NCI-H1092 (cell line): ENCODE data around the gene CDK18.
A peak's percentile ranks its signal among the peaks of the same experiment; 100 is the strongest.

Experiments
- DNase-seq: peaks from one replicate; lab custom pipeline; 2025; lab: John Stamatoyannopoulos, UW

CDK18 gene

DNA sequence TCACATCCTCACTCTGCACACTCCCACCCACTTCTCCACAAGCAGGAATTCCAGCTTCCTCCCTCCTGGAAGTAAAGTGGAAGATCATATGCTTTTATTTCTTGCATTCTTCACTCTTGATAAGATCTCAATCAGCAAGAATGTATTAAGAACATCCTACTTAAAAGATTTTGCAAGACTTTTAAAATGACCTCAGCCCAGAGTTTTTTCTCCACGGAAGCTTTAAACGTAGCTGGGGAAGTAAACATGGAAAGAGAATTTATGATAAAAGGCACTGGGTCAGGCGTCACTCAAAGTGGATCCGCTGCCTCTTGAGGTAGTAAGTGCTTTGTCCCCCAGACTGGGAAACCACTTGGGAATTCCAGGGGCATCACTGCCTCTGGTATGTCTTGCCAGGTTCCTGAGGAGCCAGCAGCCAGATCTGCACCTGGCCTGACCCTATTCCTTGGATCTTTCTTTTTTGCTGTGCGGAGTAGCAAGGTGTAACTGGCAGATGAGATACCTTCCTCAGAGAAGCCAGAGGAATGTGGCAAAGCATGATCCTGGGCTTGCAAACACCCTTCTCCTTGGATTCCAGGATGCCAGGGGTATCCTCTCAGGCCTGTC lies 33.9 kb downstream of the CDK18 start:
- no peak for DNase-seq

DNA sequence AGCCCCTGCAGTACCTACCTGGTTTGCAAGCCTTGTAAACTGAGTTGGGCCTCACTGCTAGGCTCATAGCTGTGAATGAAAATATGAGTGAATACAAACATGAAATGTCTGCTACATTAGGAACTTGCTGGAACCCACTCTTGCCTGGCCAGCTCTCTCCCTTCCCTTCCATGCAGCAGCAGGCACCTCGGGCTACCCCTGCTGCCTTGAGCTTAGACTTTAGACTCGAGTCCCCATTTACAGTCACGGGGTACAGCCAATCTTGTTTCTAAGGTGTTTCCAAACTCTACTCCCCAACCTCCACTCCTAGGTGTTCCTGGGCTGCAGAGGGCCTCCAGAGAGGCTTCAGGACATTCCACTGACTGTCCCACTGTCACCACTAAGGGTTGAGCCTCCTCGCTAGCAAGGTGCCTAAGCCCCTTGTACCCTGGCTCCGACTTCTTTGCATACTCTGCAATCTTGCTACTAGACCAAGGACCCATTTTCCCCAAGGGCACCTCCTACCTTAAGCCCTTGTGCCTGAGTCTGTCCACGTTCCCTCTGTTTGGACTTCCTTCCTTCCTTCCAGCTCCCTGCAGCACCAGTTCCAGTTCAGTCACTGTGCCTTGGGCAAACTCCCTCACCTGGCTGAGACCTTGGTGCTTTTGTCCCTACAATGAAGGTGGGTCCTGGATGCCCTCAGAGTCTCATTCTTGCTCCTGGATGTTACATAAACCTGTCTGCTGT lies 36.9 kb downstream of the CDK18 start:
- no peak for DNase-seq

DNA sequence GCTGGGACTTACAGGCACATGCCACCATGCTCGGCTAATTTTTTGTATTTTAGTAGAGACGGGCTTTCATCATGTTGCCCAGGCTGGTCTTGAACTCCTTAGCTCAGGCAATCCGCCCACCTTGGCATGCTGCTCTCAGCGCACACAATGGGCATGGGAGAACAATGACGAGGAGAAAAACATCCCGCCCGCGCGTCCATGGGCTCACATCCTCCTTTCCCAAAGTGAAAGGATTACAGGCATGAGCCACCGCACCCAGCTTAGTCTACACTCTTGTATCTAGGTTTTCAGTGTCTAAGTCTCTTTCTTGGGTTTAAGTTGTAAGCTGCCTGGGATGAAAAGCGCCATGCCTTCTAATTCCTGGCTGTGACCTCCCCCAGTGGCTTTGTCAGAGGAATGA lies 37.9 kb downstream of the CDK18 start:
- no peak for DNase-seq

DNA sequence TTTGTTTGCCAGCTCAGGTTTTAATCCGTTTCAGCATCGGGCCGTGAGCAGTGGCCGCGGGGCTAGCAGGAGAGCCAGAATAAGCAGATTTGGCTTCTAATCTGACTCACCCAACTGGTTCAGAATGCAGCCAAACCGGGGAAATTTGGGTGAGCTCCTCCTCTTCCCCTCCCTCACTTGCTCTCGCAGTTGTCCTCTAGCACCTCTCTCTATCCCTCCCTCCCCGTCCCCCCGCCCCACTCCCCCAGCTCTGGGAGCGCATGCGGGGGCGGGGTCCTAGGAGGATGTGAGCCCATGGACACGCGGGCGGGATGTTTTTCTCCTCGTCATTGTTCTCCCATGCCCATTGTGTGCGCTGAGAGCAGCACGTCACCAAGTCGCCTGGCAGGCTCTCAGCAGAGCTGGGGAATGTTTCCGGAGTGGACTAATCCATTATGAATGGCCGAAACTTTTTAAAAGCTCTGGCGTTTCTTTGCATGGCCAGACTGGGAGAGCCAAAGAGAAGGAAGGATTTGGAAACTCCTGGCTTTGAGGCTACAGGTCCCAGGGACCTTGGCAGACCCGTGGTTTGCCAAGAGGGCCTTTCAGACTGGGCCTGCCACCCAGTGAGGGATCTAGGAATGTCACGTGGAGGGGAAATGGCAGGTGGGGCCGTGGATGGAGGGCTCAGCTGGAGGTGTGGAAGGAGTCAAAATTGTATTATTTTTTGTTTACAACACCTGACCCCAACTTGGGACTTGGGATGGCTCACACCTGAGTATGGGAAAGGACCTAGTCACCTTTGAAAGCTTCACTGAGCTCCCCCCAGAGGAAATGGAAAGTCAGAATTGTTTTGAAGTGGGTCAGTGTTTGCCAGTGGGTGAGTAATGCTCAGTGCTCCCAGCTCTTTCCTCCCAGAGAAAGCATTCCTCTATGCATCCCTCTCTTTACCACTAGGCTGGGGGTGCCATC lies 39.2 kb downstream of the CDK18 start:
- DNase-seq, result peak; percentile 39

DNA sequence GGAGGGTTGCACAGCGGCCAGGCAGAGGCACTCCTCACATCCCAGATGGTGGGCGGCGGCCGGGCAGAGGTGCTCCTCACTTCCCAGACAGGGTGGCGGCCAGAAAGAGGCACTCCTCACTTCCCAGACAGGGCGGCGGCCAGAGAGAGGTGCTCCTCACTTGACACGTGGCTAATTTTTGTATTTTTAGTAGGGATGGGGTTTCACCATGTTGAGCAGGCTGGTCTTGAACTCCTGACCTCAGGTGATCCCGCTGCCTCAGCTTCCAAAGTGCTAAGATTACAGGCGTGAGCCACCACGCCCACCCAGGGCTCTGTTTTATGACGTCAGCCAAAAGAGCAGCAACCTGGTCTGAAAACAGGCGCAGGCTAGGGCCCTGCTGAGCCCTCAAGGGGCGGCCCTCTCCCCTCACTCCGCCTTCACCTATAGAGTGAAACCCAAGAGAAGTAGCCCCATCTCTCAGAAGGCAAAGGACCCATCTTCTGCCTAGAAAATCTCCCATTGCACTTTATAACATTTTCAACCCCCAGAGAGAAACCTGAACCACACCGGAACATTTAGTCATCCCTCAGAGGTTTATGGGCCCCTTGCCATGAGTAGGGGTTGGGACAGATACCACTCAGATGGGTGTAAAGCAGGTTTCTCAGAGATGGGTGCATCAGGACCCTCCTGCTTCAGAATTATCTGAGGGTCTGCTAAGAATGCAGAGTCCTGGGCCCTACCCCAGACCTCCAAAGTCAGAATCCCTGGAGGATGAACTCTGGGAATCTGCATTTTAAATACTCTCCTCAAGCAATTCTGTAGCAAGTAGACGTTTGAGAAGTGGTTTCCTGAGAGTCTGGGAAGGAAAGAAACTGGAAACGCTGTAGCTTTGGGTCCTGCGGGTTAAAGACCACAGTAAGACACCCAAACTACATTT lies 40.8 kb downstream of the CDK18 start:
- DNase-seq, result no peak

DNA sequence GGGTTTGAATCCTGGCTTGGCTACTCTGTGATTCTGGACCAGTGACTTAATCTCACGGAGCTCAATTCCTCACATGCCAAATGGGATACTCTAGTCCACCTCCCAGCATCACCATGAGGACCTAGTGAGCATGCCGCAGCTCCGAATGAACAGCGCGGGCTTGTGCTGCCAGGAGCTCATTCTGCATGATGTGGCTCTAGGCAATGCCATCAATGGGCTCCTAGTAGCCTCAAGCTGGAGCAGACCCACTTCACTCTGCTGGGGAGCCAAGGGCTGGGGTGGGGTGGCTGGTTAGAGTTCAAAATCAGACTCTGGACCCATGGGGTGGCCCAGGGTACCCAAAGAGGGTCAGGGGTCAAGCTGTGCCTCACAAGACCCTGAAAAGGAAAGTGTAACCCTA lies 41.5 kb downstream of the CDK18 start:
- DNase-seq, result no peak

DNA sequence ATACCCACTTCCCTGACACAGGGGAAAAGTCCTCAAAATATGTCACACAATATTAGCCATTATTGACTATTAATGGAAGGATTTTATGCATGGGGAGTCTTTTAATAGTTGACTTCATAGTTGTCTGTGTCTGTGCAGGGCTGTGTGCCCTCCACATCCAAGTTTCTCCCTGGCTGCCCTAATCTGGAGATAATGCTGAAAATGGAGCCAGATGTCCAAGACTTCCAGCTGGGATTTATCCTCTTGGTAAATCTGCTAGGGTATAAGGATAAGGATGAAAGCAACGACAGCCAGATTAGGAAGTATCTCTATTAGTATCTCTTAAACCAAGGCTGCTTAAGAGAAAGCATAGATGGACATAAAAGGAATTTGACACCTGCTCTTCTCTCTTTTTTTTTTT lies 42.1 kb downstream of the CDK18 start:
- DNase-seq, result no peak

DNA sequence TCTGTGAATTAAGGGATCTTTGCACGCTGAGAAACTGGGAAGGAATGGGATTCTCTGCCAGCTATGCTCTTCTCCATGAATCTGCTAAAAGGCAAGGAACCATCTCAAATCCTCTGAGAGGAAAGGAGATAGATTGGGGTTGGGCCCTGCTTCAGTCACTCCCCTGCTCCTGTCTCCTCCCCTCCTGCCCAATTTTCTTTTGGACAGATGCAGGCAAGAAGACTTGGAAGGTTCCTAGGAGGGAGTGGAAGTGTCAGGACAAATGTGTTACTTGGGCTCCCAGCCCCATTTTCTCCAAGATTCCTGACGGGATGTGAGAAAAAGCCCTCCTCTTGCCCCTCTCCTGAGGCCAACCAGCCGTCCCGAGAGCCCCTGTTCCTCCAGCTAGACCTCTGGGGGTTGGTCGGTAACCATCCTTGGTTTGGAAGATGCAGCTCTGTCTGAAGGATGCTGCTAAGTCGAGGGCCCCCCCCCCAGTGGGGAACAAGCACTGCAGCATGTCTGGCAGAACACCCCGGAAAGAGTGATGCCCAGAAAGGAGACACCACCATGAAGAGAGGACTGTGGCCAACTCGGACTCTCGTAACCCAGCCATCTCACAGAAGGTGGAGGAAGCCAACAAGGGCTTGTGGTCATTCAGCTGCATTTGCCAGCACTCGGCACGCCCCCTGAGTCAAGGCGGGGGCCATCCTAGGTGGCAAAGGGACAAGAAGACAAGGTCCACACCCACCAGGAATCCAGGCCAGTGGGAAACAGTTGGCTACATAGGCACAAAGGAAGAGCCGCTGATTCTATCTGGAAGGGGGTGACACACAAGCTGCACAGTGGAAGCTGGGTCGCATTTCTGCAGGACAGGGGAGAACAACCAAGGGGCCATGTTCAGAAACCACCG lies 43.7 kb downstream of the CDK18 start:
- DNase-seq, result no peak

DNA sequence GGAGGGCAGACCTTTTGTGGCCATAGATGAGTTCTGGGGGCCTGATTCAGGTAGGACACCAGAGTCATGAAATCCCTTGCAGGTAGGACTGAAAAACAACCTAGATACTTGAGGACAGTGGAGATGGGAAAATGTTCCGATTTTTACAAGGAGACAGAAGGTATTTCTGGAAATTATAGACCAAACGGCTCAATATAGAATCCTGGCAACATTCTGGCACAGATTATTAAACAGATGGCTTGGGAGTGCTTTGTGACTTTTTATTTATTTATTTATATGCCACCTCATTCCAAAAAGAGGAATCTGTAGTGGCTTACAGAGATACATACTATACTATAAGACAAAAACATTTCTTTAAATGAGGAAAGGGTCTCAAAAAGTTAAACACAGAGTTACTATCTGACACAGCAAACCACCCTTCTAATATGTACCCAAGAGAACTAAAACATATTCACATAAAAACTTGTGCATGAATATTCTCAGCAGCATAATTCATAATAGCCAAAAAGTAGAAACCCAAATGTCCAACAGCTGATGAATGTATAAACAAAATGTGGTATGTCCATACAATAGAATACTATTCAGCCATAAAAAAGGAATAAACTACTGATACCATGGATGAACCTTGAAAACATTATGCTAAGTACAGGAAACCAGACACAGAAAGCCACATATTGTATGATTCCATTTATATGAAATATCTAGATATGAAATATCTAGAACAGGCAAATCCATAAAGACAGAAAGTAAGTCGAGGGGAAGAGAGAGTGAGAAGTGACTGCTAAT lies 49.8 kb downstream of the CDK18 start:
- DNase-seq, result no peak

DNA sequence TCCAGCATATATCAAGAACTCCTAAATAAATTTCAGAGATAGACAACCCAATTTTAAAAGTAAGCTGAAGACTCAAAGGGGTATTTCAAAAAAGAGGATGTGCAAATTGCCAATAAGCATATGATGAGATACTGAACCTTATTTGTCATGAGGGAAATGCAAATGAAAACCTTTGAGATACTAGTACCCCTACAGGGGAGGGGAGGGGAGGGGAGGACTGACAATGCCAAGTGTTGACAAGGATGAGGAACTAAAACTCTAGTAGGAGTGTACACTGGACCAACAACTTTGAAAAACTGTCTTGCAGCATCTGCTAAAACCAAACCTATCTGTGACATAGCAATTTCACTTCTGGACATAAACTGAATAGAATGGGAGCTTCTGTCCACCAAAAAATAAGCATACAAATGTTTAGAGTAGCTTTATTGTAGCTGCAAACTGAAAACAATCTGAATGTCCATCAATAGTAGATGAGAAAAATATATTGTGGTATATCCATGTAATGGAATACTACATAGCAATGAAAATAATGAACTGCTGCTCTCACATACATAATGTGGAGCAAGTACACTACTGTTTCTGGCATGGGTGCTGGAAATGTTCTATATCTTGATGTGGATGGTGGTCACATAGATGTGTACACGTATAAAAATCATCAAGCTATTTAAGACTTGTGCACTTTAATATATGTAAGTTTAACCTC lies 57.2 kb downstream of the CDK18 start:
- DNase-seq, result no peak

DNA sequence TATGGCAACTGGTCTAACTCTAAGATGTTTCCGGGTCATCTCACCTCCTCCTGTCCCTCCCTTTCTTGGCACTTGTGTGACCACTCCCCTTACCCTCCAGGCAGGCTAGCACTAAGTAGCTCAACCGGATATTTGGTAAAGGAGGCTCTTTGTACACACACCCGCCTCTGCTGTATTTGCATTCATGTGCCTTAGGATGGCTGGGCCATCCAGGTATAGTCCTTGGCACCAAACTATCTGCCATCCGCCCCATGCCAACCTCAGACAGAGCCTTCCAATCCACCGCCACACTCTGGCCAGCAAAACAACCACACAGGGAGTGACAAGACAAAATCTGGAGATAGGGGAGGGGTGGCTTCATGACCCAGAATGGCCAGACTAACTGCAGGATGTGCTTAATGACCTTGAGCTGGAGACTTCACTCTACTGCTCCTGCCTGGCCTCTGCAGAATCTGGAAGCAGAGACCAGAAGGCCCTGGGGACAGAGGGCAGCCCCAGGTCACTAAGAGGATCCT lies 59.5 kb downstream of the CDK18 start:
- no peak for DNase-seq

DNA sequence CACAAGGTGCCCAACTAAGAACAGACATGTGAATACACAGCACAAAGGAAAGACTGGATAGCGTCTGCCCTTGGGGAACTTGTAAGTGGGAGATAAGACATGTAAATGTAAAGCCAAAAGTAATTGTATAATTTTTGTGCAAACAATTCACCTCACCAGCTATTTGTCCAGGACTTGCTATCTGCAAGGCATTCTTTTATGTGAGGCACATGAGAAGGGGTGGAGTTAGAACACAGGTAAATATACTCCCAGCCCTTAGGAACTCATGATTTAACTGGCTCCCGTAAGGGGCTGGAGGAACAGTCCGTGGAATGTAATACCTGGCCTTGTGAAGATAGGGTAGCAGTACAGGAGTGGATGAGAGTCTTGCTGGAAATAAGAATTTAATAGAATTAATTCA lies 61.3 kb downstream of the CDK18 start:
- no peak for DNase-seq

DNA sequence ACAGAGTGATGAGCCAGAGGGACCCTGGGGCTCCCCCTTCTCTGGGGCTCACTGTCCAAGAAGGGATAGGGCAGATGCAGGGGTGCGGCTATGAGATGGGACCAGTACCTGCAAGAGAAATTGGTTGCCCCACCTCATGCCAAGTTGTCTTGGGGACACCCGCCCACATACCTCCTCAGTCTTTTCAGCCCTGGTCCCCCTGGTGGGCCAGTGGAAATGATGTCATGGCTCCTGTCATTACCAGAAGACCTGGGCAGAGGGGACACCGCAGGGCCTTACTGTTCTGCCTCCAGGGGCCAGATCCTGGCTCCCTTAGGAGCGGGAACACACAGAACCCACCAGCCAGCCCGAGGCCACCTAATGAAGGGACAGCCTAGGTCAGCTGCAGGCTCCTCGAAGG lies 63.2 kb downstream of the CDK18 start:
- no peak for DNase-seq

DNA sequence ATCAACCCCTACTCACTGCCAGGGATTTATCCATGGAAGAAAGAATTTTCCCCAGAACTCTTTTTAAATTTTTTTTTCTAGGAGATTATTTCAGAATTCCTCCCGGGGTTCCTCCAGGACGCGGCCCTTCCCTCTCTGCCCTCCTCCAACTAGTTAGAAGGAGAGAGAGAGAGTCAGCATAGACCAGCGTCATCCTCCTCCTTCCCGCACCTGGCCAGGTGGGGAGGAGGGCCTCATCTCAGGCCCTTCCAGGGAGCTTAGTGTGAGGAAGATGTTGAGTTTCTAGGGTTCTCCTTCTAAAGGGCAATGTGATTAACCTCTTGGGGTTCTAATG lies 63.6 kb downstream of the CDK18 start:
- DNase-seq, result no peak

DNA sequence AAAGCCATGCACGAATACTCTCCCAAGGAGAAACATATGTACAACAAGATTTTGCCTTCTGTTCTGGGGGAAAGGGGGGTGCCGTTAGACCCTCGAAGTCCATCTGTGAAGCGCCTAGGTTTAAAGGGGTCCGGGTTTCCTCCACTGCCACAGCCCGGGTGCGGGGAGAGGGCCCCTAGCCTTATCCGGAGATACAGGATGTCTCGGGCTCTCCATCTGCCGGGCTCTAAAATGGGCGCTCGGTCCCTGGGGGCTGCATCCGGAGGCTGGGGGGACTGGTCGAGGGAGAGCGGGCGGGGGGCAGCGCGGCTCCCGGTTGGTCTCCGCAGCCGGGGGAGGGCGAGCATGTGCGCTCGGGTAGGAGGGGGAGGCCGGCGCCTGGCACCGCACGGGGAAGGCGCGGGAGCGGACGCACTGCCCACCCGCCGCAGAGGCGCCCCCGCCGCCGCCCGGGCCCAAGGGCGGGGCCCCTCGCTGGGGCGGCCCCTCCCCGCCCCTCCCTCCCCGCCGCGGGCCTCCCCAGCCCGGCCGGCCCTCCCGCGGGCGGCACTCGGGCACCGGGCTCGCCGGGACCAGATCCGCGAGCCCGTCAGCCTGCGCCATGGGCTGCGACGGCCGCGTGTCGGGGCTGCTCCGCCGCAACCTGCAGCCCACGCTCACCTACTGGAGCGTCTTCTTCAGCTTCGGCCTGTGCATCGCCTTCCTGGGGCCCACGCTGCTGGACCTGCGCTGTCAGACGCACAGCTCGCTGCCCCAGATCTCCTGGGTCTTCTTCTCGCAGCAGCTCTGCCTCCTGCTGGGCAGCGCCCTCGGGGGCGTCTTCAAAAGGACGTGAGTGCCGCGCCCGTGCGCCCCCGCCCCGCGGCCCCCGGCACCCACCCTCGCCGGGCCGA lies 64.2 kb downstream of the CDK18 start:
- no peak for DNase-seq

DNA sequence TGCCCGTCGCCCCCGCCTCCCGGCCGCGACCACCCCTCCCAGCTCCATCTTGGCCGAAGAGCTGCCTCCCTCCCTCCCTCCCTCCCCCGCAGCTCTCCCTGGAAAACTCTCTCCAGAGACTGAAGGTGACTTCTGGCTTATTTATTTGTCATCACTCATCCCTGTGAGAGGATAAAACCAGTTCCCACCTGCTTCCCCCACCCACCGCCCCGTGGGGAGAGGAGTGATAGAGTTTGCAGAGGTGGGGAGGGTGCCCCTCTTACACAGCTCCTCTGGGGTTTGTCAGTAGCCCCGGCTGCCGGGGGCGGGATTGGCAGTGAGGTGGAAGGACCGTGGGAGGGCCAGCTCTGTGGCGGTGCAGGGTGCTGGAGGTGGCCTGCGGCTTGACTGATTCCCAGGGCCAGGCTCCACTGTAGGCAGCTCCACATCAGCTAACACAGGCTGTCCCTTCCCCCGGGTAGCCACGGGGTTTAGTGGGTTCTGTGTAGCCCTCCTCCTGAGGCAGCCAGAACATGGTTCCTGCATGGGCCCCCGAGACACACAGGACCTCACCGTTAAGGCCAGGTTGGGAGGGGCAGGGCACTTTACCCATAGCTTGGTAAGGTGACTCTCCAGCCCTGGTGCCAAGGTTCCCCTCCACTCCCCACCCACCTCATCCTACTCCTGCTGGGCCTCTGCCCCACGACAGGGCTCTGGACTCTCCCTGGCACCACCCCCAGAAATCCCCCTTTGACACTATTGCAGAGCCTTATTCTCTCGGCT lies 65.1 kb downstream of the CDK18 start:
- no peak for DNase-seq

DNA sequence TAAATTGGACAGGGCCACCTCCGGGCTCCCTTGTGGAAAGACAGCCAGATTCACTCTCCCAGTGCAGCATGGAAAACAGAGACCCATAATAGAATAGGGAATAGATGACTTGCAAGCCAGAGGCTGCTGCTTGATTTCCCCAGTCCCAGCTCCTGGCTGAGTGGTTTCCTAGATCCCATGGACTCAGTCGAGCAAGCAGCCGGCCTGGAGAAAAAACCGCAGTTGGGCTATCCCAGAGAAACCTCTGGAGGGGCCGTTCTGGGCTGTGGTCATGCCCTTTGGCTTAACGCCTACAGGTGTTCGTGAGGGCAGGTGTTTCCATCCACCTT lies 65.7 kb downstream of the CDK18 start:
- DNase-seq, result no peak
